ENCODE results near the gene MSI2.

DNA sequence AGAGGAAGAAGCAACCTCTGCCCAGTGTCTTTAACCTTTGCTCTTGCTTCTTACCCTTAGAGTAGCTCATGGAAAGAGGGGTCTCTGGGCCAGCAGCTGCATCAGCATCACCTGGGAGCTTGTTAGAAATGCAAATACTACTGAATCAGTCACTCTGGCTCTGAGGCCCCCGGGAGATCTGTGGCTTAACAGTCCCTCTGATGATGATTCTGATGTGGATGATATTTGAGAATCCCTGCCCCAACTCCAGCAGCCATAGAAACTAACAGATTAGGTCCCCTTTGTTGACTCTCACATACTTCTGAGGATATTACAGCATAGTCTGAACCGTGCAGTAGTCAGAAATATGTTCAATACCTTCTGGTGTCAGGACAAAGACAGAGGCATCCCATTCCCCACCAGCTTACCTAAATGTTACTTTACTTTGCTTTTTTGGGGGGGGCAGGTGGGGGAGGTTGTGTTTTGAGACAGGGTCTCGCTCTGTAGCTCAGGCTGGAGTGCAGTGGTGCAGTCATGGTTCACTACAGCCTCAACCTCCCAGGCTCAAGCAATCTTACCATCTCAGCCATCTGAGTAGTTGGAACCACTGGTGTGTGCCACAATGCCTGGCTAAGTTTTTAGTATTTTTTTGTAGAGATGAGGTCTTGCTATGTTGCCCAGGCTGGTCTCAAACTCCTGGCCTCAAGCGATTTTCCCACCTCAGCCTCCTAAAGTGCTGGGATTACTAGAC, 268.7 kb downstream of the MSI2 start:
- TF ChIP-seq SP1 (IDR thresholded peaks at IDR 0.05) (no peak), BHLHE40 (IDR thresholded peaks at IDR 0.05; ENCODE audit: borderline replicate concordance) (no peak), ARNT (IDR thresholded peaks at IDR 0.05) (no peak), L3MBTL2 (conservative IDR thresholded peaks at IDR 0.05) (no peak), FOXK2 (IDR thresholded peaks at IDR 0.05) (no peak)

All from HEK293T (cell line).